GM12873 (cell line): ENCODE measurements around the gene SLC2A11.

Source experiments
- CTCF ChIP-seq: IDR thresholded peaks from 2 replicates; pipeline ENCODE4 v1.5.1; 2012; ENCODE audit warnings: low read depth, mild to moderate bottlenecking, moderate library complexity, low read length, control low read depth; ENCODE audit not compliant: insufficient read depth; ENCODE audit errors: missing control alignments

Gene SLC2A11

GRCh38 chr22:23833911-23834317 lies 23.8 kb upstream of the SLC2A11 start:
- no peak for TF ChIP-seq CTCF

- no peak for TF ChIP-seq CTCF
These were observed 23.3 kb upstream of the SLC2A11 start for GRCh38 chr22:23834406-23834792.

GRCh38 chr22:23834793-23835483 lies 22.7 kb upstream of the SLC2A11 start:
- TF ChIP-seq CTCF = no peak

- TF ChIP-seq CTCF = no peak
These were observed 22.1 kb upstream of the SLC2A11 start for GRCh38 chr22:23835484-23836144.

GRCh38 chr22:23836281-23836680 lies 21.4 kb upstream of the SLC2A11 start:
- no peak for TF ChIP-seq CTCF

- TF ChIP-seq CTCF = no peak
These were observed 20.8 kb upstream of the SLC2A11 start for GRCh38 chr22:23836692-23837495.

GRCh38 chr22:23837496-23837859 lies 20.2 kb upstream of the SLC2A11 start:
- no peak for TF ChIP-seq CTCF
